Breast epithelium (tissue), 3 donors: ENCODE data around the gene TTC38.

Experiments used
- POLR2A ChIP-seq: fragments of 450-650 bp; IDR thresholded peaks from one replicate; pipeline ENCODE4 v1.6.1; 2016; ENCODE audit warnings: antibody characterized with exemption, mild to moderate bottlenecking, moderate library complexity
- TF ChIP-seq, protein P1 (sequence below), 3 donors: fragments of 450-650 bp; IDR thresholded peaks; one replicate each; pipeline ENCODE4 v1.5.1; 2016 to 2017; ENCODE audit warnings: antibody characterized with exemption in 3 of 3, mild to moderate bottlenecking in 3 of 3, moderate library complexity in 3 of 3

DNA sequence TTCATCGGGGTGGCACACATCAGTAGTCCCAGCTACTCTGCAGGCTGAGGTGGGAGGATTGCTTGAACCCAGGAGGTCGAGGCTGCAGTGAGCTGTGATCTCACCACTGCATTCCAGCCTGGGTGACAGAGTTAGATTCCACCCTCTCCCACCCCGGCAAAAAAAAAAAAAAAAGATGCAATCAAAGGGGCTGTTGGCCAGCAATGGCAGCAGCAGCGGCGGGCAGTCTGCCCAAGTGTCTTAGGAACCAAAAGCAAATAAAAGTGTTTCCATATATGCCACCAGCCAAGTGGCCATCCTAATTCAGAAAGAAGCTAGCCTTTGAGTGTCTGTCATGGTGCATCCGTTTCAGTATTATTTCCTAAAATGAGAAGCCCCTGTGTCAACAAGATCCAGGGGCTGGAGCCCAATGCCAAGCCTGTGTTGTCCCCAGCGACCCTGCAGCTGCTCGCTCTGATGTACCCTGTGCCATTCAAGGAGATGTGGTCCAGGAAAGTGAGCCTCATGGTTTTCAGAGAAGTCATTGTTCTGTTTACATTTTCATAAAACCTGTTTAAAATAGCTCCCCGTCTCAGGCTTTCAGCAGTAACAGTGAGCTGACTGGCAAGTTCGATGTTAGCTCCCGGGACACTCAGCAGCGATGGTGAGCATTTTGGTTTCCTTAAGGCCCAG, 30.2 kb upstream of the TTC38 start:
- TF ChIP-seq, protein P1, sequence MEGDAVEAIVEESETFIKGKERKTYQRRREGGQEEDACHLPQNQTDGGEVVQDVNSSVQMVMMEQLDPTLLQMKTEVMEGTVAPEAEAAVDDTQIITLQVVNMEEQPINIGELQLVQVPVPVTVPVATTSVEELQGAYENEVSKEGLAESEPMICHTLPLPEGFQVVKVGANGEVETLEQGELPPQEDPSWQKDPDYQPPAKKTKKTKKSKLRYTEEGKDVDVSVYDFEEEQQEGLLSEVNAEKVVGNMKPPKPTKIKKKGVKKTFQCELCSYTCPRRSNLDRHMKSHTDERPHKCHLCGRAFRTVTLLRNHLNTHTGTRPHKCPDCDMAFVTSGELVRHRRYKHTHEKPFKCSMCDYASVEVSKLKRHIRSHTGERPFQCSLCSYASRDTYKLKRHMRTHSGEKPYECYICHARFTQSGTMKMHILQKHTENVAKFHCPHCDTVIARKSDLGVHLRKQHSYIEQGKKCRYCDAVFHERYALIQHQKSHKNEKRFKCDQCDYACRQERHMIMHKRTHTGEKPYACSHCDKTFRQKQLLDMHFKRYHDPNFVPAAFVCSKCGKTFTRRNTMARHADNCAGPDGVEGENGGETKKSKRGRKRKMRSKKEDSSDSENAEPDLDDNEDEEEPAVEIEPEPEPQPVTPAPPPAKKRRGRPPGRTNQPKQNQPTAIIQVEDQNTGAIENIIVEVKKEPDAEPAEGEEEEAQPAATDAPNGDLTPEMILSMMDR (IDR thresholded peaks at IDR 0.05): no peak
- TF ChIP-seq POLR2A: no peak
